ENCODE results near the gene LRRN2.

The LRRN2 gene

DNA sequence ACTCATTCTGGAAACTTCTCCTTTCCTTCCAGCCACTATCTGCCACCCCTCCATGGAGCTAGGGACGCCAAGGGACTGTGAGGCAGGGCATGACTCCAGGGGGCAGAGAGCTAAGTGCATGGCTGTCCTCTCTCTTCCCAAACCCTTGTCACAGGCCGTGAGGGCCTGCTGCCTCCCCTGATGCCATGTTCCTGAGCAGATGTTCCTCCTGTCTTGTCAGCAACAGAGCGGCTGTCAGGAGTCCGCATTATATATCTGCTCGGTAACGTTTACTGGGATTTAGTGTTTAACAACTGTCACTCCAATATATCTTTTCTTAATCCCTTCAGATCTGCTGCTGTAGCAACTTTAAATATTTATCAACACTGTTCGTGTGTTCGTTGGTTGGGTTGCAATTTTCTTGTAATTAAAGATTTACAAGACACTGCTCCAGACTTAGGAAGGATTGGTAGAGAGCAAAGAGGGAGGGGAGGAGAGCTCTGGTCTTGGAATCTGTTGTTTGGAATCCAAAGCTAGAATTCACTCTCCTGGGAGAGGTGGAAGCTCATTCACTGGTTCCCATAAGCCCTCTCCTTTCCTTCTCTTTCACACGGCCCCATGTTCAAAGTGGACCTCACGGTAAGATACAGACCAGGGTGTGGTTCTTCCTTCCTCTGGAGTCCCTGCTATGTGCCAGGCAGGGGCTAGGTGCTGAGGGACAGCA is 93.1 kb downstream of the LRRN2 start:
- no peak for DNase-seq

DNA sequence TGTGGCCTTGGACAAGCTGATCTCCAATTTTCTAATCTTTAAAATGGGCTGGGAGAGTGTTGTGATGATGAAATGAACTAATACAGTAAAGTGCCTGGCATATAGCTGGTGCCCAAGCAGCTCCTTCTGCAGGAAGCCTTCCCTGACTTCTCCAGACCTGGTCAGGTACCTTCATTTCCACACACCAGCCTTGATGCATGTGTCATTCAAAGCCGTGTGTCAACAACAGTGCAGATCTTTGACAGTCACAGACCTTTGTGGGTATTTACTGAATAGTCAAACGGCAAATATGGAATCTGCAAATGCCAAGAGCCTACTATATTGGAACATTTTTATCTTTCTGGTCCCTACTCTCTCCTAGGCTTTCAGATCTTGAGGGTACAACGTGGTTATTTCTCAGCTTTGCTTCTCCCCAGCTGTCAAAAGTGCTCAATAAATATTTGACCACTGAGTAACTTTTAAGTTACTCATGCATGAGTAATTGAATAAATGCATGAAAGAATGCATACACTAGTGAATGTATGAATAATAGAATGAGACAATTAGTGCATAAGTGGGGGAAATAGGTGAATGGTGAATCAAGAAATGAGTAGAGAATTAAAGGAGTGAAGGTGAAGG is 94.0 kb downstream of the LRRN2 start:
- no peak for DNase-seq

DNA sequence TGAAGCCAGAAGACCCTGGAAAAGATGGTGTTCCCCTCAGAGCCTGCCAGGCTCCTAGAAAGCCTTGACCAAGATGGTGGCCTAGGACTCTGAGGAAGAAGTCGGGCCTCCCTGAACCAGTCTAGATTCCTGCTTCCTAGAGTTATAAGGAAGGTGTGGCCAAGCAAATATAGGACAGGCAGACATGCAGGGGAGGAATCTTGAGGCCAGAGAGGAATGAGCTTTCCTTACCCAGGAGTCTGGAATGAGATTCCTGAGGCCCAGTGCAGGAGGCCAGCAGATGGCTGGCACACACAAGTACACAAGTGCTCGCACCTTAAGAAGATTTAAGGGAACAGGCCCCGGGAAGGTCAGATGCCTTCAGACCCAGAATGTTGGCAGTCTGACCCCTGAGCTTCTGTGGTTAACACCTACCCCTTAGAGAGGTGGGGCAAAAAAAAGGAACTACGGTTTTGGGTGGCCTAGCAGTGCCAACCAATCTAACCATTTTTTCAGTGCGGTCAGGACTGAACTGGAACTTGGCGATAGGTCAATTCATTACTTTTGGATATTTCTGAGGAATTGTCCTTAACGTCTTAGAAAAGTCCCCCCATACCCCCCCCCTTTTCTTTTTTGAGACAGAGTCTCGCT is 96.0 kb downstream of the LRRN2 start:
- DNase-seq = no peak

DNA sequence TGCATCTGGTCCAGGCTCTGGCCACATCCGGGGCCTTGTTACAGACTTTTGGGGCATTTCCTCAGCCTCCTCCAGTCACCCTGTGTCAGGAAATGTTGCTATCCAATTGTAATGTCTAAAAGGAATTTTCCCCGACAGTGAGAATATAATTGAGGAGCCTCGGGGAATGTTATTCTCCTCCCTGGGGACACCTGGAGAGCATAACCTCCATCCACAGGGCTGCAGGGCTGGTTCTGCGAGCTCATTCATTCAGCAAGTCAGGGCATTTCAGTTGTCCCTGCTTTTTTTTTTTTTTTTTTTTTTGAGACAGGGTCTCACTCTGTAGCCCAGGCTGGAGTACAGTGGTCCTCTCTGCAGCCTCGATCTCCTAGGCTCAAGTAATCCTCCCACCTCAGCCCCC is 96.7 kb downstream of the LRRN2 start:
- DNase-seq = no peak

DNA sequence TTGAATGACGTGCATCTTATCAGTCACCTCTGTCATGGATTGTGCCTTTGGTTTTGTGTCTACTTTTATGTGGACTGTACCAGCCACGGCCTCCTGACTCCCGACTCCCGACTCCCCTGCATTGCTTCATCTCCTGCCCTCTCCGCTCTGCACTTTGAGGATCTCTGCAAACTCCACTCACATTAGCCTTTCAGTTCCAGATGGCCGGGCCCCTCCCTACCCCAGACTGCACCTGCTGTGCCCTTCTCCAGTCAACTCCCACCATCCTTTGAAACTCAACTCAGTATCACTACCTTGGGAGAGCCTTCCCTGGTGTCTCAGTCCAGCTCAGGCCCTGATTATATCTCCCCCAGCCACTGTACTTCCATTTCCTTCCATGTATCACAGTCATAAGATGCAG is 97.9 kb downstream of the LRRN2 start:
- no peak for DNase-seq

DNA sequence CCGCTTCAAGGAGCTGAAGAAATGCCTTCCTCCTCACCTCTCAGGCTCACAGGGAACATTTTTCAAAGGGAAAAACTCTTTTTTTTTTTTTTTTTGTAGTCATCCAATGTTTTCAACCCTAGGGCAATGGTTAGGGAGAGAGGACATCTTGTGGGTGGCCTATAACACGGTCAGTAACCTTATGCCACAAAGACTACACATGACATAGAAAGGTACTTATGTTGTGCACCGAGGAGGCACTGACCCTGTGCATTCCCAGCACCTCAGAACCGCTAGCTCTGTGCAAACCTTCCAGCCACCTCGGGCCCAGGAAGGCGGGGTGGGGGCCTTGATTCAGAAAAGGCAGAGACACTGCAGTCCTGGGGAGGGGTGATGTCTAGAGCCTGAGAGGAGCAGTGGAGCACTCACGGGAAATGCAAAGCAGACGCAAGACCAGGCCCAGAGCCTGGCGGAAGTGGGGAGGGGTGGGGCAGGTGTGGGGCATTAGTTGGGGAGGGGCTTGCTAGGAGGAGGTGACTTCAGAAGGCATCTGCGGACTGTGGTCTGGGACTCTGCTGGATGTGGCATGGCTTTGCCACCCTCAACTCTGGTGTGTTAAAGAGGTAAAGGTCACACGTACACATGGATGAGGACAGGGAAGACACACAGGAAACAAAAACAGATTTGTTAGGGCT is 100.7 kb downstream of the LRRN2 start:
- no peak for DNase-seq

DNA sequence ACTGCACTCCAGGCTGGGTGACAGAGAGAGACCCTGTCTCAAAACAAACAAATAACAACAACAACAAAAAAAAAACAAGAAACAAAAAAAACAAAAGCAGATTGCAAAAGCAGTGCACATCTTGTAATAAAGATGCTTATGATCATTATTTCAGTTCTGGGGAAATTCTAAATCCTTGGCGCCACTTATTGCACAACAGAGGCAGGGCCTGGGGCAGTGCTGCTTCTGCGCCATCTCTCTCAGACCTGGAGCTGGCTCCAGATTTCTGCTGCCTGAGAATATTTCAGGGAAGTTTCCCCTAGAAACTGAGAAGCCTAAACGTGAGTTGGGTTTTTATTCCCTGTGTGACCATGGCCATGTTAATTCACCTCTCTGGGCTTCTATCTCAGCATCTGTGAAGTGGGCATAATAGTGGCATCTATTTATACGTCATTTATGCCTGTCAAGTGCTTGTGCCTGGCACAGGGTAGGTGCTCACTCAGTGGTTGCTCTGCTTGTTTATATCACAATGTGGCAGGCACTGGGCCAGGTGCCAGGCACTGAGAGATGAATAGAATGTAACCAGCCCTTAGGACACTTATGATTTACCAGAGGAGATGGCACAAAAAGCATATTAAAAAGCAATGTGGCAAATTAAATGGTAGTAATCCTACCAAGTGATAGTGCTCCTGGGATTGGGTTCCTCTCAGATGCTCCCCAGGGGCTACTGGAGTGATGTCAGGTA is 101.5 kb downstream of the LRRN2 start:
- DNase-seq = no peak

DNA sequence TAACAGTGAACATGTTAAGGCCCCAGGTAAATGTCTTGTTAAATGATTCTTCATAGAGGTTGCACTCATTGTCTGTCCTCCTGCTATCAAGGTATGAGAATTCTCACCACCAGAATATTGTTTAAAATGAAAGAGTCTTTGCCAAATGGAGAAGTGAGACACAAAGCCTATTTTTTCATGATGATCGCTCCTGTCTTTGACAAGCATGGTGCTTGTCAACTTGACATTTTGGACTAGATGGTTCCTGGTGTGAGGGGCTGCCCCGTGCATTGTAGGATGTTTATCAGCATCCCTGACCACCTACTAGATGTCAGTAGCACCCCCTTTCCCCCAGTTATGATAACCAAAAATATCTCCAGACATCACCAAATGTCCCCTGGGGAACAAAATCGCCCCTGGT is 103.8 kb downstream of the LRRN2 start:
- DNase-seq = no peak

DNA sequence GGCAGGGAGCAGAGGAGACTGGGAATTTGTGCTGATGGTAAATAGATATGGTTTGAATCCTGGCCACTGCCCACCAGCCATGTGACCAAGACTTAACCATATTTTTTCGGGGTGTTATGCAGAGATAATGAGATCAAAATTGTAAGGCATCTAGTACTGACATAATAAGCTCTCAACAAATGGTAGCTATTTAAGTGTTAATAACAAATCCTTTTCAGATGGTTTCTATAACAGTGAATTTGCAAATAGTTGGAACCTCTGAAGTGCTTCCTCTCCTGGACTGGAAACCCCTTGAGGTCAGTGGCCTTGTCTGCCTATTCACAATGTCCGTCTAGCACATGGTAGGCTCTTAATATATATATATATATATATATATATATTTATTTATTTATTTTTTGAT is 104.7 kb downstream of the LRRN2 start:
- DNase-seq = no peak

DNA sequence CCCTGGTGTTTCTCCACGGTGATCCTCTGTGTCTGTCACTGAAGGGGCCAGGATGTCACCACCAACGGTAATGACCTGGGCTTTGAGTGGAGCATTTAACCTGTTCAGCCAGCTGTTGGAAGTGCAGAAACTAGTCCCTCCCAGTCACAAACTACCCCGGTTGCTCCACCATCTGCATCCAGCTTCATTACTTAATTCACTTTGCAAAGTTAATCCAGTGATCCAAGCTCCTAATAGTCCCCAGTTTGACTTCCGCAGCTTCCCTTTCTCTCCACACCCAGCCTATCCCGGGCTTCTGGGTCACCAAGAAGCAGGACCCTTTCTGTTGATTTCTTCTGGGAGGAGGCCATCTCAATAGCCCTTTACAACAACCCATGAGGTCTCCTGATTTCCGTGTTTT is 105.9 kb downstream of the LRRN2 start:
- no peak for DNase-seq

DNA sequence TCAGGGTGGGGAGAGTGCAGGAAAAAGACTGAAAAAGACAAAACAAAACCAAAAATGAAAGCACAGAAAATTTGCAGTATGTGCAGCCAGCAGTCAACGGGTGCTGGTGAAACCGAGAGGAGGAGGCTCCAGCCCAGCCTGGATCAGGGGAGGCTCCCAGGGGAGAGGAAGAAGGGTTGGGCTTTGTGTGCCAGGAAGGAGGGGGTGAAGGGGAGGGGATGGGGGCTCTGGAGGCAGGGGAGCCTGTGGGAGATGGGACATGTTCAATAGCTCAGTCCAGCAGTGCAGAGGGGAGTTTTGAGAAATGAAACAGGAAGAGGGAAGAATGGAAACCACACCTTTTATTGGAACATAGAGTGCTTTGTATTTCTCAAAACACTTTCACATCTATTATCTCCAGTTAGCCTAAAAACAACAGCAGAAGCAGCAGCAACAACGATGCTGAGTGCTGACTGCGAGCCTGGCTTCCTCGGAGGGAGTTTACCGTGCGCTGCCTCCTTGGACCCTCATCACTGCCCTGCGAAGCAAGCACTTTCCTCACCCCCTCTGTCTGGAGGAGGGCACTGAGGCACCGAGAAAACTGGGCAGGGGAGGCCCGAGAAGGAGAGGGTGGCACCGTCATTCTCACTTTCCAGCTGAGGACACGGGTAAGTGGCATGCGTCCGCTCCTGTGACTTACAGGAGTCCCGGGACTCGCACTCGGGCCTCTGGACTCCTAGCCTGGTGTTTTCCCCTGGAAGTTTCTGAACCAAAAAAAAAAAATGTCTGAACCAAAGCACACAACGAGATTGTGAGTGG is 106.5 kb downstream of the LRRN2 start:
- peak; percentile 65 for DNase-seq

DNA sequence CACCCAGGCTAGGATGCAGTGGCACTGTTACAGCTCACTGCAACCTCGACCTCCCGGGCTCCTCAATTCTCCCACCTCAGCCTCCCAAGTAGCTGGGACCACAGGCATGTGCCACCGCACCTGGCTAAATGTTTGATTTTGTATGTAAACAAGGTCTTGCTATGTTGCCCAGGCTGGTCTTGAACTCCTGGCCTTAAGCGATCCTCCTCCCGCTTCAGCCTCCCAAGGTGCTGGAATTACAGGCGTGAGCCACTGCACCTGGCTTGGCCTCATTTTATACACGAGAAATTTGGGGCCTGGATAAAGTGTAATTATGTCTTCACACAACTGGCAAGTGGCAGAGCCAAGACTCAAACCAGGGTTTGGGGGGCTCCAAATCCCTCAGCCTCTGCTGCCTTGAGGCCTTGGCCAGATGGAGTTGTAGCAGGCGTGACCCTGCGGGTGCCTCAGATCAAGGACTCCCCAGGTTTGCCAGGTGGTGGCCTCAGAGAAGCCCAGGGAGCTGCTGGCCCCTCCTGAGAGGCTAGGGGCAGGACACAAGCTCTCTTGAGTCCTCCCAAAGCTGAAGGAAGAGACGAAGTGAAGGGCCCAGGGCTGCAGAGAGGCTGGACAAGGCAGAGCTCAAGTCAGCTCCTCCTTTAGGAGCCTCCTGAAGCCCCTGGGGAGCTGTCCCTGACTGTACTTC is 107.6 kb downstream of the LRRN2 start:
- DNase-seq = no peak

DNA sequence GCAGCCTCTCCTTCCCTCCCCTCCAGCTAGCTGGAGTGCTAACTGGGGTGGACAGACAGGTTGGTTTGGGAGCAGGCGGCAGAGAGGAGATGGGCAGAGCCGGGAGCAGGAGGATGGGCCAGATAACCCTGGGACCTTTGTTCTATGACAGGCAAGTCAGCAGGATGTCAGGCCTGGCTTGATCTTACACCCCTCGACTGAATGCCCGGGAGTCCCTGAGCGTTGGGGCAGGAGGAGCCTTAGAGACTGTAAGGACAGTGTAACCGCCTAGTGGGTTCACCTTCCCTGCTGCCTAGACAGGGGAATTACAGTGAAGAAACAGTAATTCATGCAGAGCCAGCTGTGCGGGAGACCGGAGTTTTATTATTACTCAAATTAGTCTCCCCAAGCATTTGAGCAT is 109.1 kb downstream of the LRRN2 start:
- no peak for DNase-seq

DNA sequence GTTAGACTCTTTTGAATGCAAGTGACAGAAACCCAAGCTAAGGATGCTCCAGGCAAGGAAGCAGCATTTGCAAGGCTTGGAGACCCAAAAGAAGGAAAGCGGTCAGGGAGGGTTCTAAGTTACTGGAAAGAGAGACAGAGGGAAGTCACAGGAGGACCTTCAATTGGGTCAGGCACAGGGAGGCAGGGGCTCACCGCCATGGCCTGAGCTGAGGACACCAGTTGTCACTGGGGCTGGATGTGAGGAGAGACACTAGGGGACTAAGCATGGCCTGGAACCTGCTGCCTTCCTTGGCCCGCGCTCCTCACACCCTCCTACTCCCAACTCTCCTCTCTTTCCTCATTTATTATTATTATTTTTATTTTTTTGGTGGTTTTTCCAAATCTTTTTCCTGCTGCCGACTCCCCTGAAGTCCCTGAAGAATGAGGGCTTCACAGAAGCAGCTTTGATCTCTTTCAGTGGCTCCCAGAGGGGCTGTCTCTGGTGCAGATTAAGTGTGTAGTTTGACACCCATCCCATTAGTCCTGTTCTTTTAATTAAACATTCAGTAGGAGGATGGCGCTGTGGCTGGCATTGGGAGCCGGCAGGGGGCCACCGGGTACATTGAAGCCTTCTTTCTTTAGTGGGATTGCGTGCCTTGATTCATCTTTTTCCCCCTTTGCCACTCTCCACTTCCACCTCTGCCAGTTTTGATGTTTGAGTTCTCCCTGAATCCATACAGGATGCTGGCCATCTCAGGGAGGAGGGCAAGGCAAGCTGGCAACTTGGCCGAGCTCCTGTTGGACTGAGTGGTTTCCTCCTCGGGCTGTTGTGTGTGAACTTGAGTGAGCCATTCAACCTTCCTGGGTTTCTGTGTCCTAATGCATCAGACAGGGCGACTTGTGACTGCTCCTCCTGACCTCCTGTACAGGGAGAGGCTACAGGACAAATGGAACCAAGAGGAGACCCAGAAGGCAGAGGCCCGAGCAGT is 110.0 kb downstream of the LRRN2 start:
- DNase-seq = no peak

DNA sequence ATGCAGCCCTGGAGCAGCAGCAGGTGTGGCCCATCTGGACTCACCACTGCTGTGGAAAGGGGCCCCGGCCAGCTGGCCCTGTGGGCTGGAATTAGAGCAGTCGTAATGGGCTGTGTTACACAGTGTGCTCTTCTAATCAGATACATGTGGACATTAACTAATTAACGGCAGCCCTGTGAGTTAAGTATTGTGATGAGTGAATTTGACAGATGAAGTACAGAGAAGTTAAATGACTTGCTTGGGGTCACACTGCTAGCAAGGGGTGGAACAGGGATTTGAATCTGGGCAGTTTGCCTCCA is 110.7 kb downstream of the LRRN2 start:
- no peak for DNase-seq

DNA sequence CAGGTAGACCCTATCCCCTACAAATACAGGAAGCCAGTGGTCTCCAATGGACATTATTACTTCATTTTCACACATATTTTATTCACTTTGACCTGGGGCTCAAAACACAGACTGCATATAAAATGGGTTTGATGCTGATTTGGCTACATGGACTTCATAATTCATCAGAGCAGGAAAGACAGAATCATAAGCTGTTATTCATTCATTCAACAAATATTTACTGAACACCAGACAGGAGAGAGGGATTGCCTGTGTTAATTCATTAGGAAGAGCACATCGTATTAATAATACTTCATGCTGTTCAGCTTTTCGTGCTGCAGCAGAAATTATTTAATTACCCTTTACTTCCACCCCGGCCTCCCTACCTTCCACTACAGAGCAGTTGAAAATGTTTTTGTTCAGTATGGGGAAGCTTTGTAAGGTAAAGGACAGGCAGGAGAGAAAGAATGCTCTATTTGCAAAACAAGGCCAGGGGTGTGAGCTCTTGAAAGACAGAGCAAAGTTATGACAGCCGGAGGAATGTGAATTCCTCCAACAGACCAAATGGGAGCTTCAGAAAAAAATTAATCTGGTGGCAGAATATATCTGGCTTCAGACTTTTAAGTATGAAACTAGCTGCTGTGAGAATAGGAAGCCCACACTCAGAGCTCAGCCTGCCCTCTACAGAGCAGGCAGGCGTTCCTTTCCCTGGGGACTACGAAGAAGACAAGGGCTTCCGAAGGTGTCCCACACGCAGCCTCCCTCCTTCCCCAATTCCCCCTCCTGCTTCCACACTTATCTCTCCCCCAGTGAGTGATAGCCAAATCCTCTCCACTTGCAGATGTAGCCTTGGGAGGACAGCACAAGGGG is 111.3 kb downstream of the LRRN2 start:
- no peak for DNase-seq

DNA sequence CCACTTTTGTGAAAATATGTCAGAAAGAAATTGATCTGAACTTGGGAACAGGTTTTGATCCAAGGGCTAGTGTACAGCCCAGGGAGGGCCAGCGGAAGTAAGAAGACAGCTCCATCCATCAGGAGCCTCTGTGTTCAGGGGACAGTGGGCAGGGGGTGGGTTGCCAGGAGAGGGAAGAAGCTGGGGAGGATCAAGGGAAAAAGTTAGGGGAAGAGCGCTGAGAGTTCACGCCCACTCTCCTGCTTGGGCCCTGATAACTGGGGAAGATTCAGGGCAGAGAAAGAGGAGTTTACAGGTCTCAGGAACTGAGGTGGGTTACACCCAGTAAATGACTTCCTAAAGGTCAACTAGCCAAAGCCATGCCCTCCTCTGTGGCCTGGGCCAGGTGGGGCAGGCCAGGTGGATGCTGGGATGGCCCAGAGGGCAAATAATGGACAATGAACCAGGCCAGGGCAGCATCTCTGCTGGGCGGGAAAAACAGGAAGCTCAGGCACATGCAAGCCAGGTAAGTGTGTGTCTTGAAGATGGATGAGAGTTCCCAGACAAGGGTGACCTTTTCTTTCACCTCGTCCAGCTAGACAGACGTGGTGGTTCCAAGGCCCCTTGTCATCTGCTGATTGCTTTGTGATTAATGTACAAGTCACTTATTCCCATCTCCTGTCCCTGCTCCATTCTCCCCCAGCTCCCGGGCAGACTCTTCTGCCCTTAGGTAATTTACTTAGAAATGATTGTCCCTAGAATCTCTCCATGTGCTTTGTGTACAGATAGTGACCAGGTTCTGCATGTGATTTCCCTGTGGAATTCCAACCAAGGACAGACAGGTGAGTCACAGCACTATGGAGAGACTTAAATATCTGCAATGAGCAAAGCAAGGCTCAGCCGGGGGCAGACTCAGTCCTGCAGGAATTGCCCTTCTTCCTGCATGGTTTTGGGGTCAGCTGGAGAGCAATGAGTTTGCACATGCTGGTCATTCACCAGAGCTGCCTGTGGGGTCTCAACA is 112.3 kb downstream of the LRRN2 start:
- DNase-seq = no peak

DNA sequence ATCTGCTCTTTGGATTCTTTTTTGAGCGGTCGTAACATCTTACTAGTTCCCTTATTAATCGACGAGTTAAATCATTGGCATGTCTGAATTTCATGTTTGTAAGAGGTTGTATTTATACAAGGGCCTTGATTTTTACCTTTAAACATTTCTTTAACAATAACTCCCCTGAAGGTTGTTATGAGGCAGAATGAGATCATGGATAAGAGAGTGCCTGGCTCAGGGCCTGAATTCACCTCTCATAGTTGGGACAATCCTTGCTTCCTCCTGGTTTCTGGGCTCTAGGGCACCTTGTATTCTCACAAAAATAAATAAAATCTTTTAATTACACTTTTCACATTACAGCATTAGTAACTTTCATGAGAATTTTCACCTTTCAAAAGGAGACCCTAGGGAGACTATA is 113.9 kb downstream of the LRRN2 start:
- no peak for DNase-seq

DNA sequence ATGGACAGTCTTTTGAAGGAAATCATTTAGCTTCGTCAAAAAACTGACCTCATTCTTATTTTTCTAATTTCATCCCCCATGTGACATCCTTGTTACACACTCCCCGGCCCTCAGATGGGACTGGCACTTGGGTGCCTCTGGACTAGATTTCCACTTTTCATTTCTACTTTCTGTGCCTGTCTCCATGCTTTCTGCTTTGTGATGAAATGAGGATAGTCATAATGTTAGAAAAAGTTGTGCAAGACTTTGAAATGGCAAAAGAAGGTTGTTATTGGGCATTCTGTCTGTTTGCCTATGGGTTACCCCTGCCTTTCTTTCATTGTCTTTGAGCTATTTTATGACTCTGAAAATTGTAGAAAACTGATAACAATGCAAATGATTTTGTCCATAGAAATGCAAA is 114.4 kb downstream of the LRRN2 start:
- no peak for DNase-seq

Data from activated CD8-positive, alpha-beta memory T cell treated with anti-CD3 and anti-CD28 coated beads for 24 hours (primary cell).